T1000 (cell line): ENCODE data around the gene TFRC.
"Not testable (repeated sequence)": the region's sequence is repeated elsewhere in the genome, so short reads cannot be mapped to it uniquely, and the experiment has no call there.

ENCODE experiments used
- DNase-seq: peaks from one replicate; lab custom pipeline; 2025; ENCODE audit warnings: mixed read lengths; lab: John Stamatoyannopoulos, UW

TFRC gene

GRCh38 chr3:196048922-196049598 is 32.8 kb downstream of the TFRC start:
- no peak for DNase-seq

GRCh38 chr3:196047391-196048030 is 34.4 kb downstream of the TFRC start:
- no peak for DNase-seq

DNA sequence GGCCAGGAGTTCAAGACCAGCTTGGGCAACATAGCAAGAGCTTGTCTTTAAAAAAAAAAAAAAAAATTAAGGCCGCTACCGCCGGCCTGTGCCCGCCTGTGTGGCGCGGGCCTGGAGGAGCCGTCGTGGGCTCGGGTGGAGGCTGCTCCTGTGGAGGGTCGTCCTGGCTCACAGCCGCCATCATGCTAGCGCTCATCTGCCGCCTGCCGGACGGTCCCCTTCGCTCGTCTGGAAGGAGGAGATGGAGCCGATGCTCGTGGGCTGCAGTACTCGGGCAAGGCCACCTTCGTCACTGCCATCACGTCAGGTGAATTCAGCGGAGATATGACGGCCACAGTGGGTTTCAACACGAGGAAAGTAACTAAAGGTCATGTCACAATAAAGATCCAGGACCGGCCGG is 37.4 kb downstream of the TFRC start:
- DNase-seq = no peak

GRCh38 chr3:196042673-196043072 is 39.2 kb downstream of the TFRC start:
- no peak for DNase-seq

DNA sequence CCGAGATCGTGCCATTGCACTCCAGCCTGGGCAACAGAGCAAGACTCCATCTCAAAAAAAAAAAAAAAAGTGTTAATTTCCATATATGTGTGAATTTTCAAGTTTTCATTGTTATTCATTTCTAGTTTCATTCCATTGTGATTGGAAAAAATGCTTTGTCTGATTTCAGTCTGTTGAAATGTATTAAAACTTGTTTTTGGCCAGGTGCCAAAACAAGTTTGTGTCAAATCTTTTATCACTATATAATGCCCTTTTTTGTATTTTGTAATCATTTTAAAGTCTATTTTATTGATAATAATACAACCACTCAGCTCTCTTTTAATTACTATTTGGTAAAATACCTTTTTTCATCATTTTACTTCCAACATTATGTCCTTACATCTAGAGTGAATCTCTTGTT is 42.5 kb downstream of the TFRC start:
- DNase-seq = no peak

DNA sequence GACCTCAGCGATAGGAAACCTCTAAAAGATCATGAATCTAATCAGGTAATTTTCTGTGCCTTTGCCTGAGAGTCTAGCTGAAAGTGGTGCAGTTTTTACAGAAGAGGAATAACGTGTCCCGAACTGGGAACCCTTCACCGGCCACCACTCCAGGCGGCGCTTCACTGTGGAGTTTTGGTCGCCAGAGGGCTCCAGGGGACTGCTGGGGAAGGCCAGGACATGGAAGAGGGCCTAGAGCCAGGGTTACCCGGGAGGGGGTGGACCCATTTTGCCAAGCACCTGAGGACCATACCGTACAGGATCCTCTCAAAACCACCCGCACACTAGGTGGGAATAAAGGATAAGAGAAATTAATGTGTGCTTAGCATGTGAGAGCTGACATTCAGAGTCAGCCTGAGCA is 55.8 kb downstream of the TFRC start:
- DNase-seq = not testable (repeated sequence)

DNA sequence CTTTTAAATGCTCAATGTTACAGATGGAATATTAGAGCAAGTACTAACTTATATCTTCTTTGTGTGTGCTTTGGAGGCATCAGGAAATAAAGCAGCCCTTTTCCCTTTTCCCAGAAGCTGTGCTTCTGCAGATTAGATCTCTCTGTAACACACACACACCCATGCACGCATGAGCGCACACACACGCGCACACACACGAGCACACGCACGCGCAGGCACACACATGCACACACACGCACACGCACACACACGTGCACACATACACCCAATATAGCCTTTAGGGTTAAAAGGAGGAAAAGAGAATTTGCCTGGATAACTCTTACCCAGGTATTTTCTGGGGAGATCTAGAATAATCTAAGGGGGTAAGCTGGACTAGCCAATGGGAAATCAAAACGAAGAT is 56.9 kb downstream of the TFRC start:
- DNase-seq = no peak

DNA sequence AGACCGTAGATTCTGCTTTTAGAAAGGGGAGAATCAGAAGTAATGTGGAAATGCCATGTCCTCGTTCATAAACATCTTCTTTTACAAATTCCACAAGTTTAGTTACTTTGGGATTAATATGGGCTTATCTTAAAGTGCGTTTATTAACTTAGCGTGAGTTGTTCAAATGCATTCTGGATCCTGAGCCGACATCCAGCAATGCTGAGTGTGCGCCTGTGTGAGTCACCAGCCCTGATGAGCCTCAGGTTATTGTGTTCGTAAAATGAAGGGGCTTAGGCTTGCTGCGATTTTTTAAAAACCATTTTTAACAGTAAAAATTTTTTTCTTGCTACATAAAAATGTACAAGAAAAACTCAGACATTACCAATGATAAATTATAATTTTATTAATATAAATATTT is 57.9 kb downstream of the TFRC start:
- no peak for DNase-seq

- DNase-seq = not testable (repeated sequence)
Observed at GRCh38 chr3:196022499-196022878, 59.4 kb downstream of the TFRC start.

- no peak for DNase-seq
Observed at GRCh38 chr3:196020373-196020772, 61.5 kb downstream of the TFRC start.

DNA sequence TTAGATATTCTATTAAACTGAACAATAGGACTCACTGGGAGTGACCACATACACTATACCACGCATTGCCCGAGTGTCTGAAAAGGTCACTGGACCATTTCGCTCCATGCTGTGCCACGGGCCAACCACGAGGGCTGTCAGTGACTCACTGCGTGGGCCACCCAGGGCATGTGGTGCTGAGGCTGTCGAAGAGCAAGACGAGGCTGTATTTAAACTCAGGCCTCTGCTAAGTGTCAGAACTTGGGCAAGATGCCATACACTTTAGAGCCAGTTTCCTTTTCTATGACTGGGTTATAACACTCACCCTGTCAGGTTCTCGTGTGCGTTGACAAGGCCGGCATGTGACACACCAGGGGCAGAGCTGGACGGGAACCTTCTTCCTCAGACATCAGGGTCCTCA is 62.3 kb downstream of the TFRC start:
- DNase-seq = not testable (repeated sequence)

- not testable (repeated sequence) for DNase-seq
Observed at GRCh38 chr3:196018159-196018558, 63.7 kb downstream of the TFRC start.

GRCh38 chr3:196016485-196016884 is 65.4 kb downstream of the TFRC start:
- DNase-seq = no peak

- DNase-seq = no peak
Observed at GRCh38 chr3:196016059-196016458, 65.8 kb downstream of the TFRC start.

DNA sequence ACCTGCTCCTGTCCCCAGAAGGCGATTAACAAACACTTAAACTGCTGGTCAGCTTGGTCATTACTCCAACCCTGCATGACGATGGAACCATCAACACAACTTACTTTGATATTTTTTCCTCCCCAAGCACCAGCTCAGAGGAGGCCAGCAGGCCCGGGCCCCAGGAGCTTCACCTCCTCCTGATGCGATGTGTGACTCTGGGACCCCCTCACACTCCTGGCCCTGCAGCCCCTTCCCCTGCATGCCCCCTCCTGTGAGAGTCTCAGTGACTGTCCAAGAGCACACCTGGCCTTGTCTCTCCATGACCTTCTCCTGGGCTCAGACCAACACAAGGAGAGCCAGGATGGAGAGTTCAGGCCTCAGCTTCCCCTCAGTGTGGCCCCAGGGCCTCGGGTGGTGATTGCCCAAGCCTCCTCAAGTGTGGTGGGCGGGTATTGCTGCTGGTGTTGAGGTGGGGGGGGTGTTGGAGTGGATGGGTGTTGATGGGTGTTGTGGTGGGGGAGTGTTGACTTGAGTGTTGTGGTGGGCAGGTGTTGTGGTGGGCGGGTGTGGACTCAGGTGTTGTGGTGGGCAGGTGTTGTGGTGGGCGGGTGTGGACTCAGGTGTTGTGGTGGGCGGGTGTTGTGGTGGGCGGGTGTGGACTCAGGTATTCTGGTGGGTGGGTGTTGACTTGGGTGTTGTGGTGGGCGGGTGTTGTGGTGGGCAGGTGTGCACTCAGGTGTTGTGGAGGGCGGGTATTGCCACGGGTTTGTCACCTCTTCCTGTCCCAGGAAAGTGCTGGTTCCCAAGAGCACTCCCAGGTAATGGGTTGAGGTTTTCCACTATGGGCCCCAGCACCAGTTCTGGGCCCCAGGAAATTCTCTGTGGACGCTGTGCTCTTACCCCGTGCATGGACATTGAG is 68.1 kb downstream of the TFRC start:
- DNase-seq = no peak

GRCh38 chr3:196012941-196013476 is 68.9 kb downstream of the TFRC start:
- no peak for DNase-seq

DNA sequence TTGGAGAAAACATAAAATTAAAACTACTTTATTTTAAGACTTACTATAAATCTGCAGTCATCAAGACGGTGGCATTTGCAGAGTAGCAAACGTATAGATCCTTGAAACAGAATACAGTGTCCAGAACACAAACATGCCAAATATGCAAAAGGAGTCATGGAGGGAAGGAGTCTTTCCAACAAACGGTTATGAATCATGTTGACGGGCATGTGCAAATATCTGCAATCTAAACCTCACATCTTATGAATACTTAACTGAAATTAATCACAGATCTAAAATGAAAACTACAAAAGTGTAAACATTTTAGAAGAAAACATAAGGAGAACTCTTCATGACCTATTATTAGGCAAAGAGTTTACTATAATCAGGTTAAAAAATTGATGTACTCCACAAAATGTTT is 69.4 kb downstream of the TFRC start:
- DNase-seq = no peak

GRCh38 chr3:196009456-196009855 is 72.4 kb downstream of the TFRC start:
- DNase-seq = no peak

- DNase-seq = no peak
Observed at GRCh38 chr3:196008929-196009328, 73.0 kb downstream of the TFRC start.

DNA sequence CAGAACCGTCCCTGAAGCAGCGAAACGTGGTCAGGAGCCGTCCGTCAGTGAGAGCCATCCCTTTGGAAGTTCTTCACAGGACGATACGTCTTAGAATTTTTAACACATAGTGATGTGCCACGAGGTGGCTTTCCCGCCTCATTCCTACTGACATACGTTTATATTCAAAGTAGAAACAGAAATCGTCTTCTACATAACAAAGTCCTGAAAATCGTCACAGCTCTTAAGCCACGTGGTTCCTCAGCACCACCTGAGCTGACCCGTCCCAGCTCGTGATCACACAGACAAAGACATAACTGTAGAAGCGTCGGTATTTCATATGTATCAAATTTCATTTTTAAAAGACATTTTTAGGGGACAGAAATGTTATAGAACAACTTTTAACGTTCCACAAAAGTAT is 73.5 kb downstream of the TFRC start:
- no peak for DNase-seq

DNA sequence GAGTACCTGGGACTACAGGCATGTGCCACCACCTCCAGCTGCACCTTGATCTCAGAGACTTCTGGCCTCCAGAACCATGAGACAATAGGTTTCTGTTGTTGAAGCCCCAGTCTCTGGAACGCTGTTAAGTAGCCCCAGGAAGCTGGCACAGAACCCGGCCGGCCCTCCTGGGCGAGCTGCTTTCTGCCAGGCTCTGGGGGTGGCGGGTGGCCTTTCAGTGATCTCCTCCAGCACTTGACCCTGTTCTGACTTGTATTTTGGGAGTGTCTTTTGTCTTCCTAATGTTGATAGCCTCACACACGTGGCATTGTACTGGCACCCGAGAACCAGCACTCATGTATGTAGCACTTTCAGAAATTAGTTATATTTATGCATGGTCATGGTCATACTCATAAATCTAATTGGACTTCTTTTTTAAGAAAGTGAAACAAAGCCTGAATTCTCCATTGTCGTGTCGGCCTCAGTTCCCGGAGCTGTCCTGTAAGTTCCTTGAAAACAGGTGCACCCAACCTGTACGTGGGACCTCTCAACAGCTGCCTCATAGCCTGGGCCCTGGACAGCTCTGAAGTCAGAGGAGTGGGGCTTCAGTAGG is 74.0 kb downstream of the TFRC start:
- no peak for DNase-seq

GRCh38 chr3:196005338-196005737 is 76.6 kb downstream of the TFRC start:
- DNase-seq = not testable (repeated sequence)
